ENCODE data around the gene NQO1. TPM values are rescaled to one million over a fixed set of nuclear protein-coding genes. Genes with fewer than 3 reads are reported as not detected.

NQO1 gene
- total and polyA plus RNA-seq, 9 of the 15 experiments (the other 6 are each of a cell fraction or from before 2014, with no cell fraction given), result 96.7 to 198 (median 122) TPM

GRCh38 chr16:69726313-69727060 is at the start of gene NQO1 (continued):
- TF ChIP-seq UBTF (IDR thresholded peaks at IDR 0.05; ENCODE audit: borderline replicate concordance in 1 of 2, low read depth in 2 of 2, low read length in 2 of 2), result peak; percentile 35 to 82; a peak in 3 of 4 replicates
- peak; percentile 89 for TF ChIP-seq DPF2 (IDR thresholded peaks at IDR 0.05)
- peak in 1 of 2 experiments; percentile 61; a peak in 2 of 4 replicates for TF ChIP-seq SIN3A (IDR thresholded peaks at IDR 0.05; ENCODE audit: borderline replicate concordance in 2 of 2, control insufficient read depth in 1 of 2, low read depth in 2 of 2, low read length in 2 of 2)
- TF ChIP-seq POU5F1 (IDR thresholded peaks at IDR 0.05; ENCODE audit: borderline replicate concordance, low read depth, low read length, partially characterized antibody), result no peak
- TF ChIP-seq MEIS2 (IDR thresholded peaks at IDR 0.05; ENCODE audit: partially characterized antibody), result peak; percentile 2
- TF ChIP-seq NR2C2 (CRISPR knock-in tag; IDR thresholded peaks at IDR 0.05), result no peak
- 0 out of 2 replicates have a peak, but pooled peaks have one; percentile 52 for TF ChIP-seq NR2C2 (tag; IDR thresholded peaks at IDR 0.05)
- no peak for TF ChIP-seq ZNF764 (CRISPR knock-in tag; IDR thresholded peaks at IDR 0.05; ENCODE audit: low read depth)
- no peak for TF ChIP-seq SMARCC2 (IDR thresholded peaks at IDR 0.05; ENCODE audit: low read depth)
- TF ChIP-seq ZNF280B (CRISPR knock-in tag; IDR thresholded peaks at IDR 0.05), result no peak
- TF ChIP-seq YBX1 (IDR thresholded peaks at IDR 0.05), result no peak
- no peak for TF ChIP-seq HNRNPK (IDR thresholded peaks at IDR 0.05; ENCODE audit: low read depth, low read length, poor library complexity, severe bottlenecking)
- TF ChIP-seq TAF15 (IDR thresholded peaks at IDR 0.05; ENCODE audit: low read depth, low read length), result no peak
- no peak for TF ChIP-seq MCM3 (IDR thresholded peaks at IDR 0.05)
- TF ChIP-seq CAMTA2 (CRISPR knock-in tag; conservative IDR thresholded peaks at IDR 0.05), result no peak
- TF ChIP-seq CREB3 (tag; conservative IDR thresholded peaks at IDR 0.05; ENCODE audit: low read depth), result no peak
- TF ChIP-seq PHF21A (IDR thresholded peaks at IDR 0.05; ENCODE audit: borderline replicate concordance, low read depth), result peak; percentile 35; the same call in 1 of the 2 replicates
- TF ChIP-seq NFE2L1 (tag; IDR thresholded peaks at IDR 0.05; ENCODE audit: borderline replicate concordance, low read depth), result peak; percentile 99
- no peak for TF ChIP-seq NR4A1 (CRISPR knock-in tag; IDR thresholded peaks at IDR 0.05)
- TF ChIP-seq NR4A1 (tag; IDR thresholded peaks at IDR 0.05), result peak; percentile 61; the same call in 1 of the 2 replicates
- TF ChIP-seq ETV1 (tag; conservative IDR thresholded peaks at IDR 0.05; ENCODE audit: low read depth), result peak; percentile 82
- TF ChIP-seq HCFC1 (IDR thresholded peaks at IDR 0.05; ENCODE audit: low read depth, low read length), result peak; percentile 6; the same call in 1 of the 2 replicates
- TF ChIP-seq EP300 (IDR thresholded peaks at IDR 0.05; ENCODE audit: low read length), result peak; percentile 24
- TF ChIP-seq KLF10 (CRISPR knock-in tag; IDR thresholded peaks at IDR 0.05), result no peak
- peak; percentile 45; the same call in 1 of the 2 replicates for TF ChIP-seq POLR2AphosphoS2 (IDR thresholded peaks at IDR 0.05; ENCODE audit: low read length)

Measured in K562 (cell line).